ENCODE results near the gene SNRNP70. TPM values are rescaled to one million over a fixed set of nuclear protein-coding genes. Genes with fewer than 3 reads are reported as not detected.

The SNRNP70 gene
- 173 and 204 TPM in 2 replicates for total RNA-seq

GRCh38 chr19:49085020-49085867, at the start of gene SNRNP70:
SNRNP70 (plus strand) TSS chr19:49085451; CDS start chr19:49086415, 964 bp downstream.

GRCh38 chr19:49036815-49037214, 48.4 kb upstream of the SNRNP70 start, which contains the start of gene CGB1:
CGB1 (minus strand) TSS chr19:49036895; CDS start chr19:49036711, 184 bp downstream.

GRCh38 chr19:49043548-49043947, 41.7 kb upstream of the SNRNP70 start, which contains the start of gene CGB5:
CGB5 (plus strand) TSS chr19:49043848; CDS start chr19:49044210, 362 bp downstream.

GRCh38 chr19:49049011-49049410, 36.2 kb upstream of the SNRNP70 start, which contains the start of gene CGB8:
CGB8 (minus strand) TSS chr19:49049111; CDS start chr19:49048739, 372 bp downstream.

GRCh38 chr19:49057636-49058234, 27.5 kb upstream of the SNRNP70 start, which contains the start of gene CGB7:
CGB7 (minus strand) TSS chr19:49057749; CDS start chr19:49055375, 2,374 bp downstream.

GRCh38 chr19:49064768-49065611, 20.3 kb upstream of the SNRNP70 start, which contains the start of gene NTF4:
NTF4 (minus strand) TSS chr19:49064818; CDS start chr19:49061997, 2,821 bp downstream.

GRCh38 chr19:49113762-49114629, 28.7 kb downstream of the SNRNP70 start, which contains the start of gene LIN7B:
LIN7B (plus strand) TSS chr19:49114370; CDS start chr19:49114405, 35 bp downstream.

GRCh38 chr19:49118565-49119410, 33.5 kb downstream of the SNRNP70 start, which contains the start of gene C19orf73:
C19orf73 (minus strand) TSS chr19:49119143; CDS start chr19:49119022, 121 bp downstream.

GRCh38 chr19:49119411-49120324, 34.4 kb downstream of the SNRNP70 start, which contains the start of gene PPFIA3:
PPFIA3 (plus strand) TSS chr19:49119544; CDS start chr19:49127874, 8,330 bp downstream.

GRCh38 chr19:49155005-49155819, 70.0 kb downstream of the SNRNP70 start, which contains the start of gene HRC:
HRC (minus strand) TSS chr19:49155396; CDS start chr19:49155237, 159 bp downstream.

GRCh38 chr19:49157445-49158224, 72.4 kb downstream of the SNRNP70 start, which contains the start of gene TRPM4:
TRPM4 (plus strand) TSS chr19:49157792; CDS start chr19:49157867, 75 bp downstream.

Other genes starting within 250 kb of the SNRNP70 start
- gene HSD17B14, start 249.0 kb upstream of the SNRNP70 start, total RNA-seq = 12.5 and 13.3 TPM in 2 replicates
- gene PLEKHA4, start 216.8 kb upstream of the SNRNP70 start, total RNA-seq = 0.93 and 0.98 TPM in 2 replicates
- gene PPP1R15A, start 213.0 kb upstream of the SNRNP70 start, total RNA-seq = 77.9 and 85.9 TPM in 2 replicates
- not detected in 2 replicates for gene TULP2, start 186.7 kb upstream of the SNRNP70 start, total RNA-seq
- 222 and 225 TPM in 2 replicates for gene NUCB1, start 185.1 kb upstream of the SNRNP70 start, total RNA-seq
- gene DHDH, start 151.8 kb upstream of the SNRNP70 start, total RNA-seq = not detected in 2 replicates
- gene BAX, start 130.6 kb upstream of the SNRNP70 start, total RNA-seq = 183 and 190 TPM in 2 replicates
- gene FTL, start 120.1 kb upstream of the SNRNP70 start, total RNA-seq = 3,431 and 3,702 TPM in 2 replicates
- gene GYS1, start 92.1 kb upstream of the SNRNP70 start, total RNA-seq = 34.5 and 35.0 TPM in 2 replicates
- 231 and 259 TPM in 2 replicates for gene RUVBL2, start 91.6 kb upstream of the SNRNP70 start, total RNA-seq
- not detected in 2 replicates for gene LHB, start 68.4 kb upstream of the SNRNP70 start, total RNA-seq
- gene CGB3, start 61.1 kb upstream of the SNRNP70 start, total RNA-seq = not detected in 2 replicates
- not detected in 2 replicates for gene CGB2, start 53.6 kb upstream of the SNRNP70 start, total RNA-seq
- not detected in 2 replicates for gene CGB1, start 48.6 kb upstream of the SNRNP70 start, total RNA-seq
- gene CGB5, start 41.6 kb upstream of the SNRNP70 start, total RNA-seq = not detected in 2 replicates
- gene CGB8, start 36.3 kb upstream of the SNRNP70 start, total RNA-seq = not detected in 2 replicates
- gene CGB7, start 27.7 kb upstream of the SNRNP70 start, total RNA-seq = 0.53 TPM in 1 of 2 replicates, not detected in the other
- not detected in 2 replicates for gene NTF4, start 20.6 kb upstream of the SNRNP70 start, total RNA-seq
- gene KCNA7, start 12.8 kb upstream of the SNRNP70 start, total RNA-seq = not detected in 2 replicates
- 4.9 and 5.3 TPM in 2 replicates for gene LIN7B, start 28.9 kb downstream of the SNRNP70 start, total RNA-seq
- gene C19orf73, start 33.7 kb downstream of the SNRNP70 start, total RNA-seq = 2.1 and 3.3 TPM in 2 replicates
- 3.4 and 3.9 TPM in 2 replicates for gene PPFIA3, start 34.1 kb downstream of the SNRNP70 start, total RNA-seq
- gene HRC, start 69.9 kb downstream of the SNRNP70 start, total RNA-seq = not detected in 2 replicates
- gene TRPM4, start 72.3 kb downstream of the SNRNP70 start, total RNA-seq = 19.6 and 25.9 TPM in 2 replicates
- 0.07 and 0.10 TPM in 2 replicates for gene SLC6A16, start 239.7 kb downstream of the SNRNP70 start, total RNA-seq
- gene CD37, start 250.0 kb downstream of the SNRNP70 start, total RNA-seq = not detected in 2 replicates